Measurements from ENCODE around the gene ATF1.

Gene ATF1

DNA sequence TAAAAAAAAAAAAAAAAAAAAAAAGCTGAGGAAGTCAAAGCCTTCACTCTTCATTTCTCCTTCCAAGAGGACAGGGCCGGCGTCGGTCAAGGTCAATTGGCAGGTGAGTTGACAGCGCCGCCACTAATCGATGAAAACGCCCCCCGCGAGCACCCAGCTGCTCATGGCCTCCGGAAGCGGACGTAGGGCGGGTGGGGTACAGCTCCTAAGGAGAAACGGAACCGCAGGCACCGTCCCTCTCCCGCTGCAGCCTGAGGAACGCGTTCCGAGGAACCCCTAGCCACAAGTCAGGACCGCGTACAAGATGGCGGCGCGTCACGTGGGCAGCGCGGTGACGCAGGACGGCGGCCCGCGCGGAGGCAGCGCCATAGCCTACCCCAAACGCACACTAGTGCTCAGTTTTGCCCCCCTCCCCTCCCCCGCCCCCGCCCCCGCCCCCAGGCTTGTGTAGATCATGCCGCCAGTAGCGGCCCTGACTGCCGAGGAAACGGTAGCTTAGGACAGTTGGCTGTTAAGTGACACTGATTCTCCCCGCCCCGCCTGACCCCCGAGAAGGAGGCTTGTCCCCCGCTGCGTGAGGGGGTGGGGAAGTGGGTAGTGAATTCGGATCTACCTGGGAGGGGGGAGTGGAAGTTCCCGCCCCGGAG lies at the start of gene ATF1:
Gene ATF1 (plus strand): TSS at position 463 of the 647 bp plus-strand sequence. CDS start 16,045 bp downstream, outside the sequence.
- peak; percentile 95 for DNase-seq (ENCODE audit: low spot score)

DNA sequence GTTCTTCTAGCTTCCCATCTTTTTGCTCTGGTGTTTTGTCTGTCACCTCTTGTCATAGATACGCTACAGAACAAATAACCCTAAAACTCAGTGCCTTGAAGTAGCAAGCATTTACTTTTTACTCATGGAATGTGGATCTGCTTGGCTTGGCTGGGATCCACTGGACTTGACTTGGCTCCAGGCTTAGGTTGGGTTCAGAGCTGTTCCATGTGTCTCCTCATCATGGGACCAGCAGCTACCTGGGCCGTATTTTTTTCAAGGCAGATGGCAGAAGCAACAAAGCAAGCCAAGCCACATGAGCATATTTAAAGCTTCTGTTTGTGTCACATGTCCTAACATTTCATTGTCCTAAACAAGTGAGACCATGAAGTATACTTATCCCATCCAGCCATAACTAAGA lies 48.7 kb upstream of the ATF1 start:
- no peak for DNase-seq (ENCODE audit: low spot score)

DNA sequence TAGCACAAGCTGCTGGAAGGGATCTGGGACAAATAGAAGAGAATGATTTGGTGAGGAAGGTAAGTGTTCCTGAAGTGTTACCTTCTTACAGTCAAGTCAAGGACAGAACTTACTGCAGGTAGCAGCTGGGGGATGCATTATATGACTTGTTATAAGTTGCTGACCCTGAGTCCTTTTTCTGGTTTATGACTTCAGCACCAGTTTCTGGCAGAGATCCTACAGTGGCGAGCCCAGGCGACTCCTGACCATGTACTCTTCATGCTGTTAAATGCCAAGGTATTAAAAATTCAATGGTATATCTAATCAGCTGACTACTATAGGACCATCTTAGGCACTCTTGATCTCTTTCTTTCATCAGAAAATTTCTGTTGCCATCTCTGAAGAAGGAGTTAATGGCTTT lies 45.1 kb upstream of the ATF1 start:
- DNase-seq (ENCODE audit: low spot score) = no peak

DNA sequence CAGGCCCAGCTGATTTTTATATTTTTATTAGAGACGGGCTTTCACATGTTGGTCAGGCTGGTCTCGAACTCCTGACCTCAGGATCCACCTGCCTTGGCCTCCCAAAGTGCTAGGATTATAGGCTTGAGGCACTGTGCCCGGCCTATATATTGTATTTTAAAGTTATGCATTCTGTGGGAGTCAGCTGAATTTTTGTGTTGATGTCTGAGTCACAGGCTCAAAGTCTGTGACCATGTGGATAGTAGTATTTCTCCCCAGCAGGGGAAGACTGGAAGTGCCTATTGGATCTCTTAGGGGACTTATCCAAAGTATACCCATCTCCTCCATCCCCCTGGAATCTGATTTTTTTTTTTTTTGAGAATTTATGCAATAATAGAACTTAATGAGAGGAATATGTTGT lies 43.8 kb upstream of the ATF1 start:
- peak; percentile 46 for DNase-seq (ENCODE audit: low spot score)

DNA sequence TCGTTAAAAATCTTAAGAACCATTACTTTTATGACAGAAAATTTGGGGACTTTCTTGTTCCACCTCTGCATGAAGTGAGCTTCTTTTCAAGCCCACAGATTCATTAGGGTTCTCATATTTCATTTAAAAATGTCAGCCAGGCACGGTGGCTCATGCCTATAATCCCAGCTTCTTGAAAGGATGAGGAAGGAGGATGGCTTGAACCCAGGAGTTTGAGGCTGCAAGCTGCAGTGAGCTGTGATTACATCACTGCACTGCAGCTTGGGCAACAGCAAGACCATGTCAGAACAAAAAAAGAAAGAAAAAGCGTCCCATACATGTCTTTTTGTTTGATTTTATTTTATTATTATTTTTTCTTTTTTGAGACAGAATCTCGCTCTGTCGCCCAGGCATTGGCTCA lies 43.4 kb upstream of the ATF1 start:
- DNase-seq (ENCODE audit: low spot score) = no peak

DNA sequence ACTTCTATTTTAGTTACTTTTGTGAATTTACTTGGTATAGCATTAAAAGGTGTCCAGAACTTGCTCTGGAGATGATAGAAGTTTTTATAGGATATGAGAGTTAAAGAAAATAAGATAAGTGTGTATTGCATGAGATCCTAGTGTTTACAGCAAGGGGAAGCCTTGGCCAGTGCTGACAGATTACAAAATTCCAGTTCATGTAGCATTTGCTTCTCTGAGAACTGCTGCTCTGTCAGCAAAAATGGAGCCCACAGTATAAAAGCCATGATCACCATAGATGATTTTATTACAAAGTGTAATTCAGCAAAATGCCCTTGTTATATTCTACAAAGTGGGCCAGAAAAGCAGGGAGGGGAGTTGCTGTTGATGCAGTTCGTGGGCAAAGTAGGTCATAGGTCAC lies 40.0 kb upstream of the ATF1 start:
- no peak for DNase-seq (ENCODE audit: low spot score)

DNA sequence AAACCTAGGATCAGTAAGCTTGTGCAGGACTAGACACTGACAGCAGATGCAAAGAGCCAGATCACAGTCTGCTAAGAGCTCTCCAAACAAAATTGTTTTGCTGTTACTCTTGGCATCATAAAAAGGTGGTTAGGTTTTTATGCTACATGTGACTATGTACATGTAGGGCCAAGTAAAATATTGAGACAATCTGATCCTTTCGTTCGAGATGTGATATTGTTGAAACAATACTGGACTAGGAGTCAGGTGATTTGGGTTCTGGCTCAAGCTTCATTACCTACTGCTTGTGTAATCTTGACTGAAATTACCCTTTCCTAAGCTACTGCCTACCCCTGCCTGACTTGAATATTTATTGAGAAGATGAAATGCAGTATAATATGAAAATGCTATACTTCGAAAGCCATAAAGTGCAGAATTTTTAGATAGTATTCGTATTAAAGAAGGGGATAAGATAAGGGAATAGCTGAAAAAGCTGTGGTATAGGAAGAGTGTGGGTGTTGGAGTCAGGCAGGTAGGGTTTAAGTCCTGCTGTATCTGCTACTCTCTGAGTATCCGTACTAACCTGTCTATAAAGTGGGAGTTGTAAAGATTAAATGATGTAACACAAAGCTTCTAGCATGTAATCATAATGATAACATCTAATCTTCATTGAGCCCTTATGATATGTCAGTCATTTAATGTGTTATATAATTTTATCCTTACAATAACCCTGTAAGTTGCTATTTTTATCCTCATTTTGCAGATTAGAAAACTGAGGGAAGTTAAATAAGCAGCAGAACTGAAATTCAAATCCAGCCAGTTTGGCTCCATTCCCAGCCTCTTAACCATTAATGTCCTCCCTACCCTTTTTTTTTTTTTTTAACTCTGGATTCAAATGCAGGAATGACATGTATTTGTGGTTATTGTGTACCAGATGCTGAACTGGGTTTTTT lies 38.6 kb upstream of the ATF1 start:
- no peak for DNase-seq (ENCODE audit: low spot score)

DNA sequence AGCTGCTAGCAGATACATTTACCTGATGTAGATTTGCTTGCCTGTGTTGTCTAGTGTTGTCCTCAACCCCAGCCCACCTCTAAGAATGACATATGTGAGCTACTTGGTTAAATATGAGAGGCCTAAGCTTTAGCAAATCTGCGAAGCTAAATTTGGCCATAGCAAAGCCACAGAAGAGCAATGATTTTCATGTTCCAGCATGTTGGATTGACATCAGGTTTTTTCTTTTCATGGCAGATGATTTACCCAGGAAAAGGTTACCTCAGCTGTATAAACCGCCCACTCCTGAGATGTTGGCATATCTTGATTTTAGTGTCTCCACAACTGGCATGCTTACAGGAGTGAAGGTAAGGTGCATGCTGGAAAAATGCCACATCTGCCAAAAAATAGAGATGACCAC lies 36.4 kb upstream of the ATF1 start:
- no peak for DNase-seq (ENCODE audit: low spot score)

DNA sequence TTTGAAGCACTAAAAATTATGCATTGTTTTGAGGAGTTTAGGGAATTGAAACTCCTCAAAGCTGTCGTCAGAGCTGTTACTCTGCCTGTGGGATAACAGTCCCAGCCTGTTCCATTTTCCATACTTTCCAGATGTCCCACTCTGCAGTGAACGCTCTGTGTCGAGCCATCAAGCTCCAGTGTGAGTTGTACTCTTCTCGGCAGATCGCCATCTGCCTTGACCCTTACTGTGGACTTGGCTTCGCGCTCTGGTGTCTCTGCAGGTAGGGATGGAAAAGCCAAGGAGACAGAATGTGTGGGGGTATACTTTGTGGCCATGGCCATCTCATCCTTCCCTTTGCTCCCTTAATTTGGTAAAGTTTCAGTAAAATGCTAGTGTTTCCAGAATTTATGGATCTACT lies 35.5 kb upstream of the ATF1 start:
- no peak for DNase-seq (ENCODE audit: low spot score)

DNA sequence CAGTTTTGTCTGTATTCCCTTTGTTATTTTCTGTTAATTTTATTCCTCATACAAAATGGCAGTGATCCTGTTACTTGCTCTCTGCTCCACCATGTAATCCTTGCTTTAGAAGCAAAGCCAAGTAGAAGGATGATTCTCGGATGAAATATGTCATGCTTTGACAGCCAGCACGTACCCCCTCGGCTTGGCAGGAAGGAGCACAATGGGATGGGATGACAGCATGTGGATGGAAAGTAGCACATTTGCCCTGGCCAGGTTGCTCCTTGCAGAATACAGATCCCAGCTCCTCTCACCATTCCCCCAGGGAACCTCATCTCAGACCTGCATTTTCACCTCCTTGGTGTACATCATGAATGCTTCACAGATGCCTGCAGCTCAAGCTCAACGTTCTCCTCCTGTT lies 35.1 kb upstream of the ATF1 start:
- no peak for DNase-seq (ENCODE audit: low spot score)

DNA sequence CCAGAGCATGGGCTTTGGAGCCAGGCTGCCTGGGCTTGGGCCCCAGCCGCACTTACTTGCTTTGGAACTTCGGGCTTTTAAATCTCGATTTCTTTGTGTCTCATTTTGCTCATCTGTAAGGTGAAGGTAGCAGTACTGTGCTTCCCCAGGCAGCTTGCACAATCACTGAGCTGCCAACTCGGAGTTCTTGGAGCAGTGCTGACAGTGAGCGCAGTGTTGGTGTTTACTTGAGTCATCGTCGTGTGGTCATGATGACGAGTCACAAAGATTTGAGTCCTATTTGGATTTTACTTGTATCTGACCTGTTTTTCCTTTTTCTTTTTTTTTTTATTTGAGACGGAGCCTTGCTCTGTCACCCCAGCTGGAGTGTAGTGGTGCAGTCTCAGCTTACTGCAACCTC lies 31.3 kb upstream of the ATF1 start:
- peak; percentile 83 for DNase-seq (ENCODE audit: low spot score)

DNA sequence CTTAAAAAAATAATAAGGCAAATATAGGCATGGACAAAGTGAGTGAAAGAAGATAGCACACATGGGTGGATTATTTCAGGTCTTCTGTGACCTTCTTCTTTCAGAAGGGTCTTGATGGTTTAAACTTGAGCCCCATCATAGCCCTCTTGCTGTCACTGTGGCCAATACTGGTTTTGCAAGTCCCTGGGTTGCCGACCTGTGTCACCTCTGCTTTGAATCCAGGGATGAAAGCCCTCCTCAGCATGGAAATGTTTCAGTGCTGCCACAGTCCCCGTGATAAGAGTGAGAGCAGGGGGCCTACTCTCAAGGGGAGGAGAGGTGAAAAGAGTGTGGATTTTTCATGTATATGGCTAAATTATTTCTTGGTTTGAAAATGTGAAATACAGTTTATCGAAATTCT lies 30.2 kb upstream of the ATF1 start:
- no peak for DNase-seq (ENCODE audit: low spot score)

DNA sequence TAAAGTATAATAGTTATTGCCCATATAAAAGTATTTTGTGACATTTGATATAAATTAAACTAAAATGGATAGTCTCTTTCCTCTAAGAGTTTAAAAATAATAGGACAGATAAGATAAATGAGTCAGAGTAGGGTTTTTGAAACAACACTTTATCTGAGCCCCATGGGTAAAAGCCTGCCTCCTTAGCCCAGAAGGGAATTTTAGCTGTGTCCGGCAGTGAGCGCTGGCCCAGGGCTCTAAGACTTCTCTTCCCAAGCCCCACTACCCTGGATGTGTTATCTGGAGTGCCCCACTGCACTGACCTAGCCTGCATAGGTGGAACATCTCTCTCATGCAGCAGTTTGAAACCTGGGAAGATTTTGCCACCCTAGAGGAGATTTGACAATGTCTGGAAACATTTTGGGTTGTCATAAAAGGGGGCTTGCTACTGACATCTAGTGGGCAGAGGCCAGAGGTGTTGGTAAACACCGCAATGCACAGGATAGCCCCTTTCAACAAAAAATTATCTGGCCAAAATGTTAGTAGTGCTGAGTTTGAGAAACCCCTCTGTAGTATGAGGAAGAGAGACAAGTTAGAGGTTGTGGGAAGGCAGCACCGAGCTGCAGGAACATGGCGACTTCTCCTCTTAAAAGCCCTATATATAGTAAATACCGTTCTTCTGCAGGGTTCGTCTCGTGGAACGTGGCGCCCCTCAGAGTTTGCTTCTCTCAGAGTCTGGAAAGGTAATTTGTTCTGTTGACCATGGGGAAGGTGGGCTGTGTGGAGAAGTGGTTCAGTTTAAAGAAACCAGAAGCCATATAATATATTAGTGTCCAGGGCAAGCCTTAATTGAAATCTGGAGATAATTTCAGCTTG lies 29.3 kb upstream of the ATF1 start:
- peak; percentile 53 for DNase-seq (ENCODE audit: low spot score)

DNA sequence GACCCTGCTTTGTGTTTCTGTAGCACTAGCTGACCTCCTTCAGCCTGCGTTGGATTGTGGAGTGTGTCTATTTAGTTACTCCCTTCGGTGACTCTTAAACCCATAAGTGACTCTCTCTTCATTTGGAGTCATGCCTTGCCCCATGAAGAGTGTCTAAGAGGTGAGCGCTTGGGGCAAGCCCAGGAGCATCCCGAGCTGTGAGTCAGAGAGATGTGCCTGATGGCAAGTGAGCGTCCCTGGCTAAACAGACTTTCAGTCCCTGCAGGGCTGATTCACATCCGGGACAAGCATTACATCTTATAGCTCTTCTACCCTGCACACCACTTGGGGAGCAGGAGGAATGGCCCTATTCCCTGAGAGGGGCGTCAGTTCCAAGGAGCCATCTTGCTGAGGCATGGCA lies 24.3 kb upstream of the ATF1 start:
- DNase-seq (ENCODE audit: low spot score) = no peak

DNA sequence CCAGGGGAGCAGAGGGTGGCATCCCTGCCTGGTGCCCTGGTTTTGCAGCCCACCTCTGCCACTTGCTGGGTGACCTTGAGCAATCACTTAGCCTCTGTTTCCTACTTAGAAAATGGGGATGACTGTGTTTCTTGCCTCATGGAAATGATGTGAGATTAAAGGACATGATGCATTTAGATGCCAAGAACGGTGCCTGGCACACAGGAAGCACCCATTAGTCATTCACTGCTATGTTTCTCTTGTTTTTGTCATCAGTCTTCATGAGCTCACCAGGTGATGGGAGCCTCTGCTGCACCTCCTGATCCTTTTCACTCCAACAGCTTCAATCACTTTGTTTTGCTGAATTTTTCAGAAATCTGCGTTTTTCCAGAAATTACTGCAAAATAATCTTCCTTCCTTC lies 23.6 kb upstream of the ATF1 start:
- peak; percentile 76 for DNase-seq (ENCODE audit: low spot score)

DNA sequence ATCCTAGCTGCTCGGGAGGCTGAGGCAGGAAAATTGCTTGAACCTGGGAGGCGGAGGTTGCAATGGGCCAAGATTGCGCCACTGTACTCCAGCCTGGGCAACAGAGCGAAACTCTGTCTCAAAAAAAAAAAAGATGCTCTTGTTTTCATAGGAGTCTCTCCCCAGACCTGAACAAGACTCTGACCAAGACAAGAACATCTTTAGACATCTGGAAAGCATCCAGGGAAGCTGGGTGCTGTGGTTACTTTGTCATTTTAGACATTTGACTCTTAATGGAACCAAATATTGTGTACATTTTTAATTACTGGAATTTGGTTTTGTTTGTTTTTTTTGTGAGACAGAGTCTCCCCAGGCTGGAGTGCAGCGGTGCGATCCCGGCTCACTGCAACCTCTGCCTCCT lies 21.1 kb upstream of the ATF1 start:
- DNase-seq (ENCODE audit: low spot score) = no peak

DNA sequence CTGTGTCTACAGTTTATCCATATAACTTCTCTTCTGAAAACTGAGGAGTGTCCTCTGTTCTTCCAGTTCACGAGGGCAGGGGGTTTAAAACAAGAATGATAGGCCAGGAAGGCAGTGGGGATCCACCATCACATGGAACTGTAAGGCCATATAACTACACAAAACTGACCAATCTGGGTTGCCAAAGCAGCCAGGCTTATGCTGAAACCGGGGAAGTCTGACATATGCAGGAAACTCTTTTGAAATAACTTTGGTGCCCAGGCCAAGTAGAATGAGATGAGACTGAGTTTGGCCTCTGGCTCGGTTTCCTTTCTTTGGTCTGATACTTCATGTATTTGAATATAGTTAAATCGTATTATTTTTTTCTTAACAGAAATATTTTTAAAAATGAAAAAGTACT lies 18.0 kb upstream of the ATF1 start:
- no peak for DNase-seq (ENCODE audit: low spot score)

DNA sequence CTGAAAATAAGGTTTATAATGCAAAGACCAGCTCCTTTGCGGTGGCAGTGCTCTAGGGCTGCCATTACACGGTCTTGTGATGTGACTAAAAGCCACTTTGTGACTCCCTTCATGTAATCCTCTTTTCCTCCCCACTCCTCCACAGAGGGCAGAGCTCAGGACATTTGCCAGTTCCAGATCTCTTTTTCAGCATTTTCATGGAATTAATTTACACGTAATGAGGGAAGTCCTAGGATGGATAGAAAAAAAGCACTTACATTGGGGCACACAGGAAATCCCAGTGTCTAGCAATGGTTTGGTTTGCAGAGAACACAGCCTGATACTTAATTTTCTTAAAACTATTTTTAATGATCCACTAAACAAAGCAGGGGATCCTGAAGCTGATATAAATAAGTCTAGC lies 17.5 kb upstream of the ATF1 start:
- no peak for DNase-seq (ENCODE audit: low spot score)

DNA sequence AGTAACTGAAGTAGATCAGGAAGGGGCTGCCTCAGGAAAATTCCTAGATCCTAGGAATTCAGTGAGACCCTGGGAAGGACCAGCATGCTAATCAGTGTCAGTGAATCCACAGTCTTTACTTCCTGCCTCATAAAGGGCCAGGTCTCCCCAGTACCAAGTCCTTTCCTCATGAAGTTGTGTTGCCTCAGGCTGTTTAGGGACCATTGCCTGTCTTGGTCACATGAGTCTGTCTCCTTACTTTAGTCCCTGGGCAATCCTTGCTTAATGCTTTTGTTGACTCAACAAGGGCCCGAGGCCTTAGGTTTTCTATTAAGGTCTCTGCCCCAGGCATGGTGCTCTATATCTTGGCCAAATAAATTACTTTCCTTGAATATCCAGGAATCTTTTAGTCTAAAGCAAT lies 16.1 kb upstream of the ATF1 start:
- no peak for DNase-seq (ENCODE audit: low spot score)

DNA sequence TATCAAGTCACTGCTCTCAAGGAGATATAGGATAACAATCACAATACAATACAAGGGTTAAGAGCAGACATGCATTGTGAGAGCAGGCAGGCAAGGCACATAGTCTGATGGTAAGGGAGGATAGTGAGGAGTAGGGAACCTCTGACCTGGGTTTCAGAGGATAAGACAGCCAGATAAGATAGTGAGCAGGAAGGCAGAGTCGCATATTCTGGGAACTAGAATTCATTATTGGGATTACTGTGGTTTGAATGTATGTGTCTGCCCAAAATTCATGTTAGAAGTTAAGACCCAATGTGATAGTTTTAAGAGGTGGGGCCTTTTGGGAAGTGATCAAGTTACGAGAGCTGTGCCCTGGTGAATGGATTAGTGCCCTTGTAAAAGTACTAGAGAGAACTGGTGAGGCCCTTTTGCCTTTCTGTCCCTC lies 14.4 kb upstream of the ATF1 start:
- no peak for DNase-seq (ENCODE audit: low spot score)

DNA sequence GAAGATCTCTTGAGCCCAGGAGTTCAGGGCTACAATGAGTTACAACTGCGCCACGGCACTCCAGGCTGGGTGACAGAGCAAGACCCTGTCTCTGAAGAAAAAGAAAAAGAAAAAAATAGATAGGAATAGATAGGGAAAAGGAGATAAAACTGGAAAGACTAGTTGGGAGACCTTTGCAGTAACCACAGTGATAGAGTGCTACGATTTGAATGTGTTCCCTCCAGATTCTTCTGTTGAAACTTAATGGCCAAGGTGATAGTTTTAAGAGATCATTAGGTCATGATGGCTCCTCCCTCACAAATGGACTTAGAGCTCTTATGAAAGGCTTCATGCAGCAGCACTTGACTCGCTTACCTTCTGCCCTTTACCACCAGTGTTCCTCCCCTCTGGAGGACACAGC lies 13.5 kb upstream of the ATF1 start:
- DNase-seq (ENCODE audit: low spot score) = no peak

DNA sequence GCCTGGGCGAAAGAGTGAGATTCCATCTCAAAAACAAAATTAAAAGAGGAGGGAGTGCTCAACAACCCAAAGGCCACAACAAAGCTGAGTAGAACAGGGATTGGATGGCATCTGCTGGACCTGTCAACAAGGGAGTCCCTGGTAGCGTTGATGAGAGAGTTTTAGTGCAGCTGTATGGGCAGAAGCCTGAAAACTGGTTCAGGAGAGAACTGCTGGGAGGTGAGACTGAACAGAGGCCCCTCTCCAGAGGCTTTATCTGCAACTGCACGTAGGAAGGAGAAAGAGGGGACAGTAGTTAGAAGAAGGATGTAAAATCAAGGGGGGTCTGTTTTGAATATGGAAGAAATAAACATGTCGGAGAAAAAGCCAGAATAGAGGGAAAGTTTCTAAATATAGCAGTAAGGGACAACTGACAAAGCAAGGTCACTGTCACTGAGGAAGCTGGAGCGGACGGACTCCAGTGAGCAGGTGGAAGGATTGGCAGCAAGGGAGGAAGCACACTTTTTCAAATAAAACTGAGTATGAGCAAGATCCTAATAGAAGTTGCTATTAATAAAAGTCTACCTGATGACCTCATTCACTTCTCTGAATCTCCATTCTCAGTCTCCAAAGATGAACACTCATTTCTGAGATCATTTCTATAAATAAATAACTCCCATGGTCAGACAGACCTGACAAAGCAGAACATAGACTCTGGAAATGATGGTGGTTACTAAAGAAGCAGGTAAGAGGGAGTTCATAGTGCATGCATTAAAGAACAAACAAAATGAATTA lies 11.8 kb upstream of the ATF1 start:
- DNase-seq (ENCODE audit: low spot score) = peak; percentile 54

Data from RKO (cell line).